Posterior cingulate gyrus (tissue), 11 donors: ENCODE measurements around the gene TENM3.
A peak's percentile ranks its signal among the peaks of the same experiment; 100 is the strongest.

Source experiments
- DNase-seq, 10 donors: peaks; one replicate each; pipeline versions ENCODE4 v3.0.0 to v3.0.0-alpha.2; 2020 to 2021; ENCODE audit warnings: mixed read lengths in 3 of 10
- intact Hi-C: fragments of 100-400 bp; cut with DNase I; formaldehyde crosslinking; loops from one replicate; pipeline ENCODE4 v1.15.1; 2023

TENM3 gene

GRCh38 chr4:182278729-182279128 lies 35.5 kb downstream of the TENM3 start:
- DNase-seq, result peak in 1 of 10 donors; percentile 77
- intact Hi-C loops, result no loop called here

- no peak for DNase-seq
- intact Hi-C loops, result no loop called here
These were observed 37.4 kb downstream of the TENM3 start for GRCh38 chr4:182280436-182281111.

- intact Hi-C loops, result no loop called here
- DNase-seq, result no peak
These were observed 42.8 kb downstream of the TENM3 start for GRCh38 chr4:182286035-182286434.

- no peak for DNase-seq
- intact Hi-C loops, result no loop called here
These were observed 43.7 kb downstream of the TENM3 start for GRCh38 chr4:182286931-182287330.

- intact Hi-C loops, result no loop called here
- no peak for DNase-seq
These were observed 45.3 kb downstream of the TENM3 start for GRCh38 chr4:182288534-182288933.

- no peak for DNase-seq
- intact Hi-C loops, result no loop called here
These were observed 46.6 kb downstream of the TENM3 start for GRCh38 chr4:182289809-182290208.

GRCh38 chr4:182291175-182291574 lies 48.0 kb downstream of the TENM3 start:
- intact Hi-C loops, result no loop called here
- DNase-seq, result no peak

GRCh38 chr4:182291597-182292270 lies 48.5 kb downstream of the TENM3 start:
- no peak for DNase-seq
- intact Hi-C loops, result no loop called here

- DNase-seq, result no peak
- intact Hi-C loops, result no loop called here
These were observed 49.4 kb downstream of the TENM3 start for GRCh38 chr4:182292612-182293011.

GRCh38 chr4:182293691-182294255 lies 50.6 kb downstream of the TENM3 start:
- DNase-seq, result no peak
- intact Hi-C loops, result no loop called here

GRCh38 chr4:182294451-182294850 lies 51.2 kb downstream of the TENM3 start:
- DNase-seq, result no peak
- intact Hi-C loops, result no loop called here

GRCh38 chr4:182297659-182298058 lies 54.5 kb downstream of the TENM3 start:
- intact Hi-C loops, result no loop called here
- no peak for DNase-seq

GRCh38 chr4:182301736-182302135 lies 58.5 kb downstream of the TENM3 start:
- intact Hi-C loops, result no loop called here
- no peak for DNase-seq

- DNase-seq, result no peak
- intact Hi-C loops, result no loop called here
These were observed 60.6 kb downstream of the TENM3 start for GRCh38 chr4:182303847-182304246.

GRCh38 chr4:182306792-182307507 lies 63.7 kb downstream of the TENM3 start:
- DNase-seq, result no peak
- intact Hi-C loops, result no loop called here

GRCh38 chr4:182307746-182308145 lies 64.5 kb downstream of the TENM3 start:
- intact Hi-C loops, result no loop called here

GRCh38 chr4:182309877-182310276 lies 66.7 kb downstream of the TENM3 start:
- DNase-seq, result no peak
- intact Hi-C loops, result no loop called here

More at GRCh38 chr4:182307746-182308145, 64.5 kb downstream of the TENM3 start:
- DNase-seq, result no peak

- intact Hi-C loops, result no loop called here
- no peak for DNase-seq
These were observed 67.1 kb downstream of the TENM3 start for GRCh38 chr4:182310316-182310715.

- DNase-seq, result no peak
- intact Hi-C loops, result no loop called here
These were observed 67.8 kb downstream of the TENM3 start for GRCh38 chr4:182310962-182311361.

- intact Hi-C loops, result no loop called here
- no peak for DNase-seq
These were observed 71.3 kb downstream of the TENM3 start for GRCh38 chr4:182314537-182314936.

- intact Hi-C loops, result no loop called here
- DNase-seq, result no peak
These were observed 75.1 kb downstream of the TENM3 start for GRCh38 chr4:182318256-182318655.
